K562 (cell line): Measurements from ENCODE around the gene BFSP2. TPM values are rescaled to one million over a fixed set of nuclear protein-coding genes. Genes with fewer than 3 reads are reported as not detected.

Experiments used
- ATAC-seq: fragments of 200-7000 bp; cut with Tn5 transposase; 3 replicates; pipeline ENCODE4 v1.9.1; 2020; ENCODE audit warnings: moderate library complexity
- BruUV-seq: library from RNA; stranded (reverse); fragments of 400-500 nt; replicated peaks from 2 replicates; lab custom pipeline; 2021; lab: Mats Ljungman, UMichigan
- CTCF ChIA-PET: fragments of 300-600 bp; formaldehyde crosslinking; extraction: SDS; loops from one replicate; lab custom pipeline; 2021; ENCODE audit warnings: low intra/inter-chr PET ratio; lab: Yijun Ruan, JAX
- POLR2A ChIA-PET: fragments of 300-600, 350-650 bp; sonication (Branson Sonifier 250); formaldehyde crosslinking; extraction: SDS; loops from one replicate; lab custom pipeline; 2021; ENCODE audit warnings: antibody characterized with exemption, inconsistent platforms; lab: Yijun Ruan, JAX
- DNase-seq, 4 experiments: peaks; one replicate each; pipeline versions ENCODE4 v3.0.0 to v3.0.0-alpha.2; 2011 to 2018; ENCODE audit warnings: low spot score in 3 of 4, mixed read lengths in 3 of 4; ENCODE audit errors: extremely low read depth in 1 of 4
- FAIRE-seq: peaks from 2 replicates; lab custom pipeline; 2011; peaks lifted over from hg19 to GRCh38; lab: Jason Lieb, UNC
- H2AFZ ChIP-seq: 2 replicates; pipeline ENCODE4 v1.6.0; 2011; ENCODE audit warnings: low read depth, low read length, control low read depth, inconsistent platforms
- H3K27ac ChIP-seq: fragments of 200-600 bp; 3 replicates; pipeline ENCODE4 v1.8.0; 2011; ENCODE audit warnings: low read depth, mild to moderate bottlenecking, control low read depth, inconsistent platforms, low read length, moderate library complexity, mixed read lengths; ENCODE audit errors: extremely low read depth
- H3K27me3 ChIP-seq, 2 experiments: fragments of 300-600 bp in 1 of 2; 2 replicates in 1 of 2; 3 replicates in 1 of 2; pipeline versions ENCODE4 v1.6.0 to v1.8.0; 2011; ENCODE audit warnings: inconsistent platforms in 2 of 2, low read length in 2 of 2, mild to moderate bottlenecking in 1 of 2, mixed read lengths in 1 of 2, moderate library complexity in 1 of 2; ENCODE audit not compliant: control insufficient read depth in 2 of 2, insufficient read depth in 2 of 2
- H3K36me3 ChIP-seq: fragments of 300-600 bp; 3 replicates; pipeline ENCODE4 v1.8.0; 2011; ENCODE audit warnings: mild to moderate bottlenecking, low read length, inconsistent platforms; ENCODE audit not compliant: control insufficient read depth, insufficient read depth
- H3K4me1 ChIP-seq, 2 experiments: fragments of 200-600 bp in 1 of 2; replicated peaks in 1 of 2; 2 replicates in 1 of 2; 3 replicates in 1 of 2; pipeline versions ENCODE4 v1.5.1 to v1.8.0; 2011; ENCODE audit warnings: inconsistent platforms in 2 of 2, low read length in 2 of 2, mild to moderate bottlenecking in 1 of 2, mixed read lengths in 1 of 2, moderate library complexity in 1 of 2; ENCODE audit not compliant: control insufficient read depth in 2 of 2, insufficient read depth in 2 of 2
- H3K4me2 ChIP-seq: 2 replicates; pipeline ENCODE4 v1.6.1; 2011; ENCODE audit warnings: low read length, control low read depth, inconsistent platforms, mixed read lengths; ENCODE audit not compliant: insufficient read depth
- H3K4me3 ChIP-seq: fragments of 200-600 bp; sonication (generic), shearing (Covaris generic); 2 replicates; pipeline ENCODE4 v1.5.1; 2016; ENCODE audit warnings: control low read depth, inconsistent platforms
- H3K79me2 ChIP-seq: fragments of 200-600 bp; 3 replicates; pipeline ENCODE4 v1.8.0; 2011; ENCODE audit warnings: low read length, inconsistent platforms; ENCODE audit not compliant: control insufficient read depth, insufficient read depth
- H3K9ac ChIP-seq, 2 experiments: 2 replicates each; pipeline versions ENCODE4 v1.6.0 to v1.6.1; 2011; ENCODE audit warnings: low read depth in 2 of 2, low read length in 2 of 2, control low read depth in 1 of 2, inconsistent platforms in 1 of 2, mild to moderate bottlenecking in 1 of 2, mixed read lengths in 1 of 2; ENCODE audit not compliant: insufficient read depth in 1 of 2
- H3K9me1 ChIP-seq: one replicate; pipeline ENCODE4 v1.6.0; 2011; ENCODE audit warnings: inconsistent platforms, mild to moderate bottlenecking, low read length, moderate library complexity; ENCODE audit not compliant: control insufficient read depth, insufficient read depth
- H3K9me3 ChIP-seq: replicated peaks from 2 replicates; pipeline ENCODE4 v1.5.1; 2011; ENCODE audit warnings: low read depth, low read length, inconsistent platforms; ENCODE audit not compliant: control insufficient read depth, insufficient read depth
- H4K20me1 ChIP-seq: replicated peaks from 2 replicates; pipeline ENCODE4 v1.6.1; 2011; ENCODE audit warnings: low read length, inconsistent platforms, mixed read lengths; ENCODE audit not compliant: control insufficient read depth, insufficient read depth
- ARID1B ChIP-seq: fragments of 450-650 bp; IDR thresholded peaks from 2 replicates; pipeline ENCODE4 v1.6.1; 2016; ENCODE audit warnings: antibody characterized with exemption, mild to moderate bottlenecking, inconsistent platforms
- C11orf30 ChIP-seq: fragments of 450-650 bp; IDR thresholded peaks from 2 replicates; pipeline ENCODE4 v1.6.1; 2016; ENCODE audit warnings: low read depth, mild to moderate bottlenecking
- CBX3 ChIP-seq, 2 experiments: IDR thresholded peaks; 1 replicate in 1 of 2; 2 replicates in 1 of 2; pipeline ENCODE4 v1.6.1; 2012; ENCODE audit warnings: inconsistent platforms in 2 of 2, low read length in 2 of 2, borderline replicate concordance in 1 of 2, control low read depth in 1 of 2
- DMBX1 ChIP-seq: fragments of 250-450 bp; sonication (Bioruptor Pico); IDR thresholded peaks from 2 replicates; pipeline ENCODE4 v1.8.0; 2022; ENCODE audit warnings: inconsistent platforms, mild to moderate bottlenecking, moderate library complexity, borderline replicate concordance
- DPF2 ChIP-seq: fragments of 450-650 bp; IDR thresholded peaks from 2 replicates; pipeline ENCODE4 v1.6.1; 2016
- FUS ChIP-seq: fragments of 200-400 bp; formaldehyde crosslinking; optimal IDR thresholded peaks from 2 replicates; pipeline ENCODE3; 2017; ENCODE audit warnings: low read depth, low read length
- GMEB1 ChIP-seq: fragments of 250-450 bp; sonication (Bioruptor Pico); IDR thresholded peaks from 2 replicates; pipeline ENCODE4 v1.4.0; 2020; ENCODE audit warnings: mild to moderate bottlenecking
- HMGN3 ChIP-seq: IDR thresholded peaks from 2 replicates; pipeline ENCODE4 v1.6.1; 2011; ENCODE audit warnings: borderline replicate concordance, low read depth, mild to moderate bottlenecking, mixed read lengths, low read length; ENCODE audit not compliant: insufficient read length; ENCODE audit errors: extremely low read depth
- MAFG ChIP-seq: fragments of 450-650 bp; conservative IDR thresholded peaks from 2 replicates; pipeline ENCODE4 v1.6.1; 2016; ENCODE audit warnings: missing genetic modification characterization, missing compliant biosample characterization
- MAFK ChIP-seq: IDR thresholded peaks from 2 replicates; pipeline ENCODE4 v1.6.1; 2011; ENCODE audit warnings: low read length, improper control_type of control experiment
- MBD2 ChIP-seq: sonication (generic); IDR thresholded peaks from 2 replicates; pipeline ENCODE4 v1.6.1; 2016; ENCODE audit warnings: low read depth, borderline replicate concordance
- NR2C1 ChIP-seq, 2 experiments: fragments of 450-650 bp; IDR thresholded peaks; 2 replicates each; pipeline ENCODE4 v1.6.1; 2017; ENCODE audit warnings: mild to moderate bottlenecking in 2 of 2, antibody characterized with exemption in 1 of 2, inconsistent platforms in 1 of 2, missing compliant biosample characterization in 1 of 2, missing genetic modification characterization in 1 of 2
- NR2C2 ChIP-seq, 2 experiments: fragments of 200-800 bp in 1 of 2; sonication (Bioruptor generic) in 1 of 2; sonication (generic) in 1 of 2; formaldehyde crosslinking in 1 of 2; IDR thresholded peaks; 2 replicates each; pipeline versions ENCODE4 v1.6.1 to v1.8.0; 2016 to 2022; ENCODE audit warnings: mild to moderate bottlenecking in 1 of 2, missing compliant biosample characterization in 1 of 2, missing genetic modification characterization in 1 of 2, missing genetic modification reagents in 1 of 2
- RFX7 ChIP-seq: fragments of 250-450 bp; sonication (Bioruptor Pico); IDR thresholded peaks from 2 replicates; pipeline ENCODE4 v1.5.1; 2021; ENCODE audit warnings: mild to moderate bottlenecking
- SMAD4 ChIP-seq: fragments of 250-450 bp; sonication (Bioruptor Pico); conservative IDR thresholded peaks from 2 replicates; pipeline ENCODE4 v1.8.0; 2021; ENCODE audit warnings: inconsistent platforms, mild to moderate bottlenecking, moderate library complexity
- SP1 ChIP-seq: sonication (generic); formaldehyde crosslinking; IDR thresholded peaks from 2 replicates; pipeline ENCODE4 v1.8.1; 2022; ENCODE audit warnings: mild to moderate bottlenecking, missing genetic modification reagents
- SRSF7 ChIP-seq: fragments of 200-400 bp; formaldehyde crosslinking; optimal IDR thresholded peaks from 2 replicates; pipeline ENCODE3; 2017; ENCODE audit warnings: mild to moderate bottlenecking, low read depth, low read length
- ZC3H8 ChIP-seq: fragments of 450-650 bp; IDR thresholded peaks from 2 replicates; pipeline ENCODE4 v1.6.1; 2017
- ZNF347 ChIP-seq: fragments of 450-650 bp; formaldehyde crosslinking; IDR thresholded peaks from 2 replicates; pipeline ENCODE4 v1.4.0; 2020; ENCODE audit warnings: low read depth, mild to moderate bottlenecking, moderate library complexity
- ZNF717 ChIP-seq: fragments of 250-450 bp; sonication (Bioruptor Pico); IDR thresholded peaks from 2 replicates; pipeline ENCODE4 v1.5.0; 2021
- WGBS: fragments of 100-300 bp; shearing (Covaris generic); methylation state at CpG from one replicate; pipeline ENCODE4 v1.1.6; 2016; ENCODE audit warnings: low coverage, mixed read lengths; ENCODE audit not compliant: insufficient coverage; ENCODE audit errors: missing lambda C conversion rate; 5-methylcytosine and 5-hydroxymethylcytosine counted together
- in situ Hi-C: fragments of 300-500 bp; cut with MboI; formaldehyde crosslinking; loops from 4 replicates; pipeline ENCODE4 v1.15.0; 2018; ENCODE audit warnings: inconsistent platforms, mixed read lengths
- intact Hi-C: fragments of 100-400 bp; cut with micrococcal nuclease; formaldehyde crosslinking; loops from 2 replicates; pipeline ENCODE4 v1.14.2; 2022
- polyA plus RNA-seq, 8 experiments: library from polyadenylated mRNA; depleted of rRNA in 4 of 8; stranded (reverse) in 5 of 8; unstranded in 3 of 8; fragments of >200 nt; fragmentation: Nextera tagmentation in 2 of 8; fragmentation: Illumina TruSeq in 1 of 8; extraction: Ambion mirVana in 2 of 8; extraction: Trizol in 1 of 8; gene quantifications; 2 replicates each; pipeline versions ENCODE4 v1.2.1 to v1.2.3, GENCODE V29; 2011 to 2014; ENCODE audit warnings: inconsistent platforms in 1 of 8, missing spikeins in 1 of 8
- total RNA-seq, 7 experiments: library from RNA; depleted of rRNA in 6 of 7; stranded (reverse); fragments of >200 nt in 6 of 7; fragmentation: Illumina TruSeq in 2 of 7; extraction: Trizol in 2 of 7; gene quantifications; 2 replicates each; pipeline versions ENCODE4 v1.2.1 to v1.2.3, GENCODE V29; 2011 to 2021; ENCODE audit warnings: low replicate concordance in 1 of 7
- TF ChIP-seq, protein P1 (sequence below): IDR thresholded peaks from 3 replicates; pipeline ENCODE4 v1.6.1; 2011; ENCODE audit warnings: borderline replicate concordance, mild to moderate bottlenecking; ENCODE audit not compliant: insufficient read length, insufficient read depth

Gene BFSP2
- total and polyA plus RNA-seq, 9 of the 15 experiments (the other 6 are each of a cell fraction or from before 2014, with no cell fraction given), result not detected

GRCh38 chr3:133506215-133506901 is 106.5 kb downstream of the BFSP2 start:
- DNase-seq, result no peak
- Histone ChIP-seq H2AFZ (no peak overlapping the region), H3K9ac (no peak overlapping the region), H3K27ac (no peak overlapping the region), H3K4me2 (0 out of 2 replicates have a peak overlapping the region, but pooled peaks have one; percentile 11), H3K36me3 (no peaks in the 10 kb centered on the region), H3K4me3 (no peak overlapping the region), H3K27me3 (peaks cover 0 to 2% of the 10 kb centered on the region in 2 experiments; a peak in 3 of 5 replicates), H3K79me2 (no peaks in the 10 kb centered on the region), H4K20me1 (no peaks in the 10 kb centered on the region), H3K9me1 (no peaks in the 10 kb centered on the region), H3K9me3 (no peaks in the 10 kb centered on the region), H3K4me1 (no peaks in the 10 kb centered on the region; a peak in 1 of 5 replicates)
- no peak for FAIRE-seq
- ChIA-PET CTCF (no interaction called here), POLR2A (interaction anchor here (0.6 to 1.1 kb wide), 2 partner anchors 8 to 11 kb away, joined by 3 read pairs; no protein-coding TSS in a partner anchor)
- BruUV-seq, result no TSS peak
- ATAC-seq, result no peak
- intact Hi-C loops, result no loop called here
- in situ Hi-C loops, result no loop called here
- WGBS, result 0% methylated on average over 9 of the region's 9 CpGs
- TF ChIP-seq CBX3 (IDR thresholded peaks at IDR 0.05; ENCODE audit: borderline replicate concordance in 1 of 2, low read length in 2 of 2), result no peak
- TF ChIP-seq ZNF347 (CRISPR knock-in tag), result no peak
- TF ChIP-seq, protein P1, sequence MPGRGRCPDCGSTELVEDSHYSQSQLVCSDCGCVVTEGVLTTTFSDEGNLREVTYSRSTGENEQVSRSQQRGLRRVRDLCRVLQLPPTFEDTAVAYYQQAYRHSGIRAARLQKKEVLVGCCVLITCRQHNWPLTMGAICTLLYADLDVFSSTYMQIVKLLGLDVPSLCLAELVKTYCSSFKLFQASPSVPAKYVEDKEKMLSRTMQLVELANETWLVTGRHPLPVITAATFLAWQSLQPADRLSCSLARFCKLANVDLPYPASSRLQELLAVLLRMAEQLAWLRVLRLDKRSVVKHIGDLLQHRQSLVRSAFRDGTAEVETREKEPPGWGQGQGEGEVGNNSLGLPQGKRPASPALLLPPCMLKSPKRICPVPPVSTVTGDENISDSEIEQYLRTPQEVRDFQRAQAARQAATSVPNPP, result no peak
- TF ChIP-seq MBD2, result no peak
- TF ChIP-seq RFX7 (CRISPR knock-in tag), result no peak
- TF ChIP-seq FUS, result no peak
- TF ChIP-seq MAFG, result peak; percentile 79
- peak; percentile 72 for TF ChIP-seq MAFK
- peak; percentile 52; the same call in 1 of the 2 replicates for TF ChIP-seq NR2C1 (IDR thresholded peaks at IDR 0.05)
- TF ChIP-seq NR2C1 (tag; IDR thresholded peaks at IDR 0.05), result peak; percentile 52; the same call in 1 of the 2 replicates
- TF ChIP-seq HMGN3, result no peak
- TF ChIP-seq SRSF7, result no peak
- no peak for TF ChIP-seq NR2C2 (CRISPR knock-in tag; IDR thresholded peaks at IDR 0.05)
- TF ChIP-seq NR2C2 (tag; IDR thresholded peaks at IDR 0.05), result peak; percentile 34; the same call in 1 of the 2 replicates
- no peak for TF ChIP-seq ZC3H8
- no peak for TF ChIP-seq ZNF717 (CRISPR knock-in tag)
- TF ChIP-seq DPF2, result no peak
- no peak for TF ChIP-seq GMEB1 (CRISPR knock-in tag)
- no peak for TF ChIP-seq SMAD4 (CRISPR knock-in tag)
- TF ChIP-seq SP1 (CRISPR knock-in tag), result no peak
- TF ChIP-seq ARID1B, result no peak
- TF ChIP-seq C11orf30, result peak; percentile 80
- TF ChIP-seq DMBX1 (CRISPR knock-in tag), result no peak
